HL-60 (cell line): Measurements from ENCODE around the gene TRAF3IP1.

Experiments used
- CTCF ChIP-seq: IDR thresholded peaks from one replicate; pipeline ENCODE4 v1.5.1; 2011; ENCODE audit warnings: low read length, control low read depth, inconsistent platforms; ENCODE audit not compliant: insufficient read depth
- REST ChIP-seq: IDR thresholded peaks from 2 replicates; pipeline ENCODE4 v1.6.1; 2012; ENCODE audit warnings: low read depth; ENCODE audit not compliant: insufficient replicate concordance

GRCh38 chr2:238433300-238433915 lies 113.1 kb downstream of the TRAF3IP1 start:
- no peak for TF ChIP-seq CTCF
- no peak for TF ChIP-seq REST
